H1 (cell line): ENCODE data around the gene HOXC13. TPM values are rescaled to one million over a fixed set of nuclear protein-coding genes. Genes with fewer than 3 reads are reported as not detected.

ENCODE experiments used
- CTCF ChIA-PET: fragments of 300-600 bp; sonication (Branson Sonifier 250); formaldehyde crosslinking; loops from one replicate; lab custom pipeline; 2021; ENCODE audit not compliant: partially characterized antibody; lab: Charles Lee
- POLR2A ChIA-PET: fragments of 300-600 bp; sonication (Branson Sonifier 250); formaldehyde crosslinking; loops from one replicate; lab custom pipeline; 2021; ENCODE audit warnings: inconsistent platforms; ENCODE audit not compliant: partially characterized antibody; lab: Charles Lee
- DNase-seq, 2 experiments: peaks; one replicate each; pipeline versions ENCODE4 v3.0.0 to v3.0.0-alpha.2; 2010 to 2022; ENCODE audit warnings: low spot score in 2 of 2, low read depth in 1 of 2, mixed read lengths in 1 of 2
- FAIRE-seq: peaks from 2 replicates; lab custom pipeline; 2011; peaks lifted over from hg19 to GRCh38; lab: Jason Lieb, UNC
- H2AFZ ChIP-seq: 2 replicates; pipeline ENCODE4 v1.8.1; 2012; ENCODE audit warnings: low read length, inconsistent platforms
- H2AK5ac ChIP-seq: 2 replicates; pipeline ENCODE4 v1.6.1; 2013; ENCODE audit warnings: low read depth, low read length
- H2BK120ac ChIP-seq: replicated peaks from 2 replicates; pipeline ENCODE3; 2013; ENCODE audit warnings: low read depth, low read length, inconsistent platforms
- H2BK12ac ChIP-seq: 2 replicates; pipeline ENCODE4 v1.6.1; 2013; ENCODE audit warnings: low read depth, low read length
- H2BK15ac ChIP-seq: 2 replicates; pipeline ENCODE4 v1.6.1; 2013; ENCODE audit warnings: low read length
- H2BK20ac ChIP-seq: 2 replicates; pipeline ENCODE4 v1.6.1; 2013; ENCODE audit warnings: low read length
- H2BK5ac ChIP-seq: 2 replicates; pipeline ENCODE4 v1.6.1; 2013; ENCODE audit warnings: low read depth, low read length
- H3K14ac ChIP-seq: 2 replicates; pipeline ENCODE4 v1.6.1; 2013; ENCODE audit warnings: inconsistent platforms; ENCODE audit not compliant: insufficient read length
- H3K18ac ChIP-seq: 2 replicates; pipeline ENCODE4 v1.6.1; 2013; ENCODE audit warnings: low read length; ENCODE audit errors: extremely low read depth
- H3K23ac ChIP-seq: 2 replicates; pipeline ENCODE4 v1.6.1; 2013; ENCODE audit warnings: inconsistent platforms; ENCODE audit not compliant: insufficient read length
- H3K23me2 ChIP-seq: 2 replicates; pipeline ENCODE4 v1.6.1; 2013; ENCODE audit warnings: low read depth, low read length
- H3K27ac ChIP-seq: 2 replicates; pipeline ENCODE4 v1.6.1; 2011; ENCODE audit warnings: low read depth, low read length, inconsistent platforms
- H3K27me3 ChIP-seq, 4 experiments: replicated peaks in 1 of 4; 1 replicate in 1 of 4; 2 replicates in 3 of 4; pipeline versions ENCODE4 v1.6.1 to v1.8.1; 2011 to 2013; ENCODE audit warnings: low read length in 3 of 4, mild to moderate bottlenecking in 3 of 4, inconsistent platforms in 2 of 4, mixed read lengths in 2 of 4, moderate library complexity in 1 of 4; ENCODE audit not compliant: control insufficient read depth in 3 of 4, insufficient read depth in 3 of 4; ENCODE audit errors: extremely low read depth in 1 of 4
- H3K36me3 ChIP-seq, 4 experiments: 2 replicates each; pipeline versions ENCODE4 v1.6.1 to v1.8.1; 2011 to 2013; ENCODE audit warnings: mild to moderate bottlenecking in 4 of 4, low read length in 3 of 4, moderate library complexity in 2 of 4, control low read depth in 1 of 4, inconsistent platforms in 1 of 4; ENCODE audit not compliant: insufficient read depth in 4 of 4, control insufficient read depth in 2 of 4
- H3K4ac ChIP-seq: replicated peaks from 2 replicates; pipeline ENCODE3; 2013; ENCODE audit warnings: low read length, low read depth, mixed read lengths, inconsistent platforms; ENCODE audit not compliant: insufficient read length
- H3K4me1 ChIP-seq, 4 experiments: replicated peaks in 1 of 4; 1 replicate in 1 of 4; 2 replicates in 3 of 4; pipeline versions ENCODE4 v1.6.1 to v1.8.1; 2011 to 2013; ENCODE audit warnings: low read length in 3 of 4, inconsistent platforms in 2 of 4, mixed read lengths in 1 of 4; ENCODE audit not compliant: insufficient read depth in 4 of 4, control insufficient read depth in 3 of 4
- H3K4me2 ChIP-seq, 2 experiments: 2 replicates each; pipeline versions ENCODE4 v1.6.1 to v1.8.1; 2011 to 2013; ENCODE audit warnings: low read depth in 2 of 2, low read length in 2 of 2, control low read depth in 1 of 2, inconsistent platforms in 1 of 2, mild to moderate bottlenecking in 1 of 2; ENCODE audit not compliant: insufficient read depth in 1 of 2
- H3K4me3 ChIP-seq, 4 experiments: fragments of 200-600, 300-600 bp in 1 of 4; sonication (generic), shearing (Covaris generic), sonication (Bioruptor Twin) in 1 of 4; 2 replicates each; pipeline versions ENCODE4 v1.5.1 to v1.8.1; 2011 to 2016; ENCODE audit warnings: low read length in 4 of 4, low read depth in 3 of 4, control low read depth in 2 of 4, inconsistent platforms in 2 of 4, mild to moderate bottlenecking in 2 of 4, mixed read lengths in 1 of 4, moderate library complexity in 1 of 4; ENCODE audit not compliant: insufficient read depth in 2 of 4; ENCODE audit errors: extremely low read depth in 1 of 4
- H3K56ac ChIP-seq: replicated peaks from 2 replicates; pipeline ENCODE3; 2013; ENCODE audit warnings: low read depth, mild to moderate bottlenecking, mixed read lengths, low read length, inconsistent platforms; ENCODE audit not compliant: insufficient read length
- H3K79me1 ChIP-seq: 2 replicates; pipeline ENCODE4 v1.6.1; 2013; ENCODE audit warnings: low read depth, low read length, control low read depth
- H3K79me2 ChIP-seq, 2 experiments: 2 replicates each; pipeline versions ENCODE4 v1.6.1 to v1.8.1; 2012 to 2013; ENCODE audit warnings: low read length in 2 of 2, mild to moderate bottlenecking in 2 of 2, inconsistent platforms in 1 of 2; ENCODE audit not compliant: insufficient read depth in 2 of 2, control insufficient read depth in 1 of 2
- H3K9ac ChIP-seq, 4 experiments: replicated peaks in 1 of 4; 1 replicate in 1 of 4; 2 replicates in 3 of 4; pipeline versions ENCODE4 v1.6.1 to v1.8.1; 2011 to 2013; ENCODE audit warnings: low read depth in 3 of 4, low read length in 3 of 4, control low read depth in 2 of 4, mild to moderate bottlenecking in 2 of 4, moderate library complexity in 2 of 4, inconsistent platforms in 1 of 4; ENCODE audit errors: extremely low read depth in 1 of 4
- H3K9me3 ChIP-seq, 2 experiments: 2 replicates each; pipeline versions ENCODE4 v1.6.1 to v1.8.1; 2012 to 2013; ENCODE audit warnings: mild to moderate bottlenecking in 2 of 2, moderate library complexity in 2 of 2, control low read depth in 1 of 2, inconsistent platforms in 1 of 2, low read depth in 1 of 2, low read length in 1 of 2, mixed read lengths in 1 of 2; ENCODE audit not compliant: insufficient read depth in 2 of 2
- H4K20me1 ChIP-seq, 2 experiments: replicated peaks in 1 of 2; 2 replicates each; pipeline versions ENCODE3 to v1.8.1; 2011 to 2013; ENCODE audit warnings: inconsistent platforms in 2 of 2, low read length in 2 of 2, mild to moderate bottlenecking in 1 of 2; ENCODE audit not compliant: insufficient read depth in 2 of 2, control insufficient read depth in 1 of 2
- H4K5ac ChIP-seq: 2 replicates; pipeline ENCODE4 v1.6.1; 2013; ENCODE audit warnings: low read length, low read depth, mixed read lengths, inconsistent platforms; ENCODE audit not compliant: insufficient read length
- H4K8ac ChIP-seq: 2 replicates; pipeline ENCODE4 v1.8.0; 2013; ENCODE audit warnings: mild to moderate bottlenecking, moderate library complexity, low read length, inconsistent platforms; ENCODE audit not compliant: insufficient read depth; ENCODE audit errors: extremely low read depth
- H4K91ac ChIP-seq: replicated peaks from 2 replicates; pipeline ENCODE3; 2013; ENCODE audit warnings: low read length, mixed read lengths, inconsistent platforms; ENCODE audit not compliant: insufficient read length
- RNF2 ChIP-seq: fragments of 200-900, 300-1000 bp; sonication (generic); IDR thresholded peaks from 2 replicates; pipeline ENCODE4 v1.7.1; 2016; ENCODE audit warnings: borderline replicate concordance, low read depth, mild to moderate bottlenecking, antibody characterized with exemption, low read length; ENCODE audit not compliant: poor library complexity, severe bottlenecking; ENCODE audit errors: missing control alignments
- TEAD4 ChIP-seq: IDR thresholded peaks from 2 replicates; pipeline ENCODE4 v1.6.1; 2012; ENCODE audit warnings: low read depth, low read length, inconsistent platforms, mixed read lengths
- WGBS, 2 experiments: shearing (Covaris generic) in 1 of 2; methylation state at CpG; one replicate each; pipeline versions ENCODE4 v1.1.6 to v1.1.7; 2013 to 2015; ENCODE audit warnings: low lambda C conversion rate in 2 of 2, mixed read lengths in 2 of 2, inconsistent platforms in 1 of 2, low coverage in 1 of 2, missing lambda C conversion rate in 1 of 2; ENCODE audit not compliant: insufficient replicate concordance in 2 of 2, insufficient coverage in 1 of 2, insufficient read length in 1 of 2; ENCODE audit errors: extremely low coverage in 1 of 2, missing lambda C conversion rate in 1 of 2; 5-methylcytosine and 5-hydroxymethylcytosine counted together
- polyA plus RNA-seq, 7 experiments: library from polyadenylated mRNA; depleted of rRNA in 3 of 7; stranded (reverse) in 5 of 7; unstranded in 2 of 7; fragments of >200 nt in 5 of 7; fragments of 200-250 nt in 2 of 7; gene quantifications; 1 replicate in 5 of 7; 2 replicates in 1 of 7; 4 replicates in 1 of 7; pipeline versions ENCODE4 v1.2.1 to v1.2.3, GENCODE V29; 2011 to 2013; ENCODE audit warnings: missing spikeins in 2 of 7, mixed read lengths in 2 of 7
- total RNA-seq: library from RNA; stranded (reverse); fragmentation: NEBNext Ultra II Directional; extraction: Animal tissue kit (Norgen Biotek cat#: 25700); gene quantifications from 2 replicates; pipeline ENCODE4 v1.2.1, GENCODE V29; 2021

The HOXC13 gene
- total and polyA plus RNA-seq, 2 of the 8 experiments (the other 6 are each of a cell fraction or from before 2014, with no cell fraction given), result 0.02 TPM; not detected in 1

DNA sequence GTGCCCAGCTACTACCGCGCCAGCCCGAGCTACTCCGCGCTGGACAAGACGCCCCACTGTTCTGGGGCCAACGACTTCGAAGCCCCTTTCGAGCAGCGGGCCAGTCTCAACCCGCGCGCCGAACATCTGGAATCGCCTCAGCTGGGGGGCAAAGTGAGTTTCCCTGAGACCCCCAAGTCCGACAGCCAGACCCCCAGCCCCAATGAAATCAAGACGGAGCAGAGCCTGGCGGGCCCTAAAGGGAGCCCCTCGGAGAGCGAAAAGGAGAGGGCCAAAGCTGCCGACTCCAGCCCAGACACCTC is 47.0 kb downstream of the HOXC13 start:
- Histone ChIP-seq H3K4me1 (peaks cover 0 to 6% (median 3%) of the 10 kb centered on the region in 4 experiments; a peak in 3 of 7 replicates), H3K9me3 (peaks cover 0 to 9% of the 10 kb centered on the region in 2 experiments; a peak in 1 of 4 replicates), H3K9ac (no peak overlapping the region), H3K23me2 (no peaks in the 10 kb centered on the region), H4K8ac (no peak overlapping the region; the same call in 1 of the 2 replicates), H3K4me3 (peak overlapping the region in 1 of 4 experiments; percentile 38; a peak in 2 of 8 replicates), H2BK15ac (no peak overlapping the region), H3K36me3 (peaks cover 0 to 8% (median 0%) of the 10 kb centered on the region in 4 experiments; a peak in 1 of 8 replicates), H2BK12ac (0 out of 2 replicates have a peak overlapping the region, but pooled peaks have one; percentile 27), H3K79me1 (no peaks in the 10 kb centered on the region), H4K91ac (no peak overlapping the region), H3K79me2 (no peaks in the 10 kb centered on the region), H4K20me1 (peaks cover 15 to 30% of the 10 kb centered on the region in 2 experiments), H3K27ac (no peak overlapping the region), H2AK5ac (no peak overlapping the region), H3K4ac (no peak overlapping the region), H2AFZ (no peak overlapping the region), H2BK5ac (no peak overlapping the region), H3K18ac (peak overlapping the region; percentile 32; the same call in 1 of the 2 replicates), H2BK120ac (no peak overlapping the region), H3K27me3 (peaks cover 94 to 99% (median 97%) of the 10 kb centered on the region in 4 experiments), H3K14ac (no peak overlapping the region), H4K5ac (no peak overlapping the region), H2BK20ac (no peak overlapping the region), H3K56ac (no peak overlapping the region), H3K4me2 (peak overlapping the region; percentile 41 to 55; a peak in 3 of 4 replicates), H3K23ac (no peak overlapping the region)
- 13% methylated on average over 21 of the region's 21 CpGs; no CpG with 5 or more reads in 1 of the 2 experiments for WGBS, 2 experiments
- POLR2A ChIA-PET, result interaction anchor here (0.9 to 1.2 kb wide), 4 partner anchors 9 to 36 kb away, joined by 3 to 4 read pairs (median 4); partner anchors contain the start of gene HOXC11
- DNase-seq (no peak), FAIRE-seq (no peak)
- CTCF ChIA-PET, result interaction anchor here (0.6 to 5.8 kb wide), 33 partner anchors 10 to 772 kb away, joined by 3 to 91 read pairs (median 5); partner anchors contain the start of genes HOTAIR, HOXC12, HOXC4 and HOXC5
- TF ChIP-seq RNF2, result peak; percentile 83
- no peak for TF ChIP-seq TEAD4
- TF ChIP-seq, all 59 proteins: peak for 1
